Lower leg skin (tissue), 3 donors: Measurements from ENCODE around the gene TSPEAR.

ENCODE experiments used
- POLR2A ChIP-seq, 2 donors: fragments of 450-650 bp; IDR thresholded peaks; one replicate each; pipeline ENCODE4 v1.6.1; 2016 to 2017; ENCODE audit warnings: antibody characterized with exemption in 2 of 2, mild to moderate bottlenecking in 1 of 2, moderate library complexity in 1 of 2
- TF ChIP-seq, protein P1 (sequence below), 3 donors: fragments of 450-650 bp; IDR thresholded peaks; one replicate each; pipeline ENCODE4 v1.5.1; 2016; ENCODE audit warnings: antibody characterized with exemption in 3 of 3, mild to moderate bottlenecking in 3 of 3, moderate library complexity in 2 of 3

DNA sequence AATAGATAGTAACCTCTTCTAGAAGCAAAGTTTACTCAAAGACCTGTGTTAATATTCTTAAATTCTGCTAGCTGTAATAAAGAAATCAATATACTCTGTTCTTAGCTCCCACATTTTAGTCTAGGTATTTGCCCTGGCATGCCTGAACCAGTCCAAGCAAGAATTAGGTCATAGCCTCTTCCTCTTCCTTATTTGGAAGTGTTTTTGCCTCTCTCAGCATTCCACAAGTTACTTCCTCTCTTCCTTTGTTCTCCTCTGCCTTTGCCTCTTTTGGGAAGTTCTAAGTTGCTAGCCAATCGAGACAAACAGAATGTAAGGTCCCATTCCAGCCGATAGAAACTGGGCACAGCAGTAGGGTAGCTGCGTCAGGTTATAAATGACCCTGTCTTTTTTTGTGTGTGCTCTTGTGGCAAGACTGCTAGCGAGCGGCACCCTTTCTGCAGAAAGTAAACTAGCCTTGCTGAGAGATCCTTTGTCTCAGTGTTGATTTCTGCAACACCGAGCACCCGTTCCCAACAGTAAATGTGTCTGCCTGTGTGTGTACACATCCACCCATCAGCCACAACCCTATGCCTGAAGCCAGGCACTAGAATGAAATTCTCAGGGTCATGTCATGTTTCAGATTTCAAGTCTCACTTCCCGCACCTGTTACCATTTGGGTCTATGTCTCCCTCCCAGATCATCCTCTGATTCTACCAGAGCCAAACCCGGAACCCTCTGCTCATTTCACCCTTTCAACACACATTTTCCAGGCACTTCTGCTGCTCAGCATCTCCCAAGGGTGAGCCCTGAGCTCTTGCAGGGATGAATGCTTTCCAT lies 218.6 kb downstream of the TSPEAR start:
- TF ChIP-seq POLR2A (IDR thresholded peaks at IDR 0.05): no peak
- TF ChIP-seq, protein P1, sequence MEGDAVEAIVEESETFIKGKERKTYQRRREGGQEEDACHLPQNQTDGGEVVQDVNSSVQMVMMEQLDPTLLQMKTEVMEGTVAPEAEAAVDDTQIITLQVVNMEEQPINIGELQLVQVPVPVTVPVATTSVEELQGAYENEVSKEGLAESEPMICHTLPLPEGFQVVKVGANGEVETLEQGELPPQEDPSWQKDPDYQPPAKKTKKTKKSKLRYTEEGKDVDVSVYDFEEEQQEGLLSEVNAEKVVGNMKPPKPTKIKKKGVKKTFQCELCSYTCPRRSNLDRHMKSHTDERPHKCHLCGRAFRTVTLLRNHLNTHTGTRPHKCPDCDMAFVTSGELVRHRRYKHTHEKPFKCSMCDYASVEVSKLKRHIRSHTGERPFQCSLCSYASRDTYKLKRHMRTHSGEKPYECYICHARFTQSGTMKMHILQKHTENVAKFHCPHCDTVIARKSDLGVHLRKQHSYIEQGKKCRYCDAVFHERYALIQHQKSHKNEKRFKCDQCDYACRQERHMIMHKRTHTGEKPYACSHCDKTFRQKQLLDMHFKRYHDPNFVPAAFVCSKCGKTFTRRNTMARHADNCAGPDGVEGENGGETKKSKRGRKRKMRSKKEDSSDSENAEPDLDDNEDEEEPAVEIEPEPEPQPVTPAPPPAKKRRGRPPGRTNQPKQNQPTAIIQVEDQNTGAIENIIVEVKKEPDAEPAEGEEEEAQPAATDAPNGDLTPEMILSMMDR (IDR thresholded peaks at IDR 0.05): no peak
